ENCODE measurements around the gene GNAL. TPM values are rescaled to one million over a fixed set of nuclear protein-coding genes. Genes with fewer than 3 reads are reported as not detected.

Gene GNAL
- total RNA-seq, 1 donor from 2014 or later: 12.0 TPM

GRCh38 chr18:11818486-11819203 is 129.6 kb downstream of the GNAL start:
- Mint-ChIP-seq H3K27ac (no peak overlapping the region), H3K4me1 (peaks cover 3% of the 10 kb centered on the region), H3K4me3 (no peak overlapping the region), H3K27me3 (ENCODE audit: low read depth) (no peaks in the 10 kb centered on the region), H3K36me3 (no peaks in the 10 kb centered on the region), H3K9me3 (peaks cover 5% of the 10 kb centered on the region)
- no peak for TF ChIP-seq CTCF (IDR thresholded peaks at IDR 0.05; ENCODE audit: unreplicated experiment)
- no peak for DNase-seq (ENCODE audit: low spot score in 2 of 2, unreplicated experiment in 2 of 2)

- no peak overlapping the region for H3K4me3 Mint-ChIP-seq
- no peak overlapping the region for H3K27ac Mint-ChIP-seq
- no peak for DNase-seq (ENCODE audit: low spot score in 2 of 2, unreplicated experiment in 2 of 2)
- peaks cover 3% of the 10 kb centered on the region for H3K4me1 Mint-ChIP-seq
- peaks cover 5% of the 10 kb centered on the region for H3K9me3 Mint-ChIP-seq
- H3K36me3 Mint-ChIP-seq: no peaks in the 10 kb centered on the region
- H3K27me3 Mint-ChIP-seq (ENCODE audit: low read depth): no peaks in the 10 kb centered on the region
- TF ChIP-seq CTCF (IDR thresholded peaks at IDR 0.05; ENCODE audit: unreplicated experiment): no peak
Observed at GRCh38 chr18:11819938-11820337, 130.9 kb downstream of the GNAL start.

GRCh38 chr18:11820697-11821096 is 131.6 kb downstream of the GNAL start:
- Mint-ChIP-seq H3K4me1 (peaks cover 3% of the 10 kb centered on the region), H3K27me3 (ENCODE audit: low read depth) (no peaks in the 10 kb centered on the region), H3K27ac (no peak overlapping the region), H3K36me3 (no peaks in the 10 kb centered on the region), H3K4me3 (no peak overlapping the region), H3K9me3 (peaks cover 5% of the 10 kb centered on the region)
- DNase-seq (ENCODE audit: low spot score in 2 of 2, unreplicated experiment in 2 of 2): no peak
- no peak for TF ChIP-seq CTCF (IDR thresholded peaks at IDR 0.05; ENCODE audit: unreplicated experiment)

GRCh38 chr18:11821208-11821607 is 132.1 kb downstream of the GNAL start:
- Mint-ChIP-seq H3K27me3 (ENCODE audit: low read depth) (no peaks in the 10 kb centered on the region), H3K27ac (no peak overlapping the region), H3K9me3 (peaks cover 5% of the 10 kb centered on the region), H3K4me1 (peaks cover 3% of the 10 kb centered on the region), H3K4me3 (no peak overlapping the region), H3K36me3 (no peaks in the 10 kb centered on the region)
- TF ChIP-seq CTCF (IDR thresholded peaks at IDR 0.05; ENCODE audit: unreplicated experiment): no peak
- no peak for DNase-seq (ENCODE audit: low spot score in 2 of 2, unreplicated experiment in 2 of 2)

GRCh38 chr18:11821643-11822237 is 132.7 kb downstream of the GNAL start:
- Mint-ChIP-seq H3K9me3 (peaks cover 3% of the 10 kb centered on the region), H3K4me3 (no peak overlapping the region), H3K36me3 (no peaks in the 10 kb centered on the region), H3K27ac (no peak overlapping the region), H3K27me3 (ENCODE audit: low read depth) (no peaks in the 10 kb centered on the region), H3K4me1 (peaks cover 3% of the 10 kb centered on the region)
- no peak for DNase-seq (ENCODE audit: low spot score in 2 of 2, unreplicated experiment in 2 of 2)
- no peak for TF ChIP-seq CTCF (IDR thresholded peaks at IDR 0.05; ENCODE audit: unreplicated experiment)

Measured in mesothelial cell of epicardium (in vitro differentiated cells).